ENCODE measurements around the gene PAQR8. TPM values are rescaled to one million over a fixed set of nuclear protein-coding genes. Genes with fewer than 3 reads are reported as not detected.

The PAQR8 gene
- 10 to 100 TPM; 65.8 to 87.8 TPM for total RNA-seq

- no peaks in the 10 kb centered on the region for H3K9me3 ChIP-seq
- no peaks in the 10 kb centered on the region for H3K36me3 ChIP-seq
- no peaks in the 10 kb centered on the region for H3K27me3 ChIP-seq
- H3K27ac ChIP-seq, result peak within 1 kb of the TSS; percentile 73
- peaks cover 4% of the 10 kb centered on the region for H3K4me1 ChIP-seq
- peak; percentile 82 for DNase-seq
- peak within 1 kb of the TSS; percentile 65 for H3K4me3 ChIP-seq
- no peak for TF ChIP-seq CTCF (IDR thresholded peaks at IDR 0.05)
- intact Hi-C loops (cut with DNase I), result loop anchor here (10.0 kb wide), 1 partner anchor 57 kb away; no protein-coding TSS in a partner anchor
- H3K9ac ChIP-seq (ENCODE audit: low read depth in 2 of 2, low read length in 2 of 2), result peak within 1 kb of the TSS; percentile 99
Measured at GRCh38 chr6:52361945-52362442, at the start of gene PAQR8. Gene PAQR8, plus strand, starts transcription at chr6:52362151. Its CDS starts 41,063 bp downstream, at chr6:52403214.

- TF ChIP-seq CTCF (IDR thresholded peaks at IDR 0.05), result no peak
- H3K9ac ChIP-seq (ENCODE audit: low read depth in 2 of 2, low read length in 2 of 2), result no peak overlapping the region
- H3K4me3 ChIP-seq, result no peak overlapping the region
- no peak overlapping the region for H3K27ac ChIP-seq
- peaks cover under 1% of the 10 kb centered on the region for H3K4me1 ChIP-seq
- intact Hi-C loops (cut with DNase I), result no loop called here
- no peaks in the 10 kb centered on the region for H3K27me3 ChIP-seq
- no peaks in the 10 kb centered on the region for H3K36me3 ChIP-seq
- H3K9me3 ChIP-seq, result no peaks in the 10 kb centered on the region
- DNase-seq, result no peak
Measured at GRCh38 chr6:52312461-52312860, 49.5 kb upstream of the PAQR8 start.

GRCh38 chr6:52314752-52315151 is 47.2 kb upstream of the PAQR8 start:
- Histone ChIP-seq H3K9me3 (no peaks in the 10 kb centered on the region), H3K36me3 (no peaks in the 10 kb centered on the region), H3K9ac (ENCODE audit: low read depth in 2 of 2, low read length in 2 of 2) (no peak overlapping the region), H3K4me1 (peaks cover 14% of the 10 kb centered on the region), H3K4me3 (no peak overlapping the region), H3K27me3 (no peaks in the 10 kb centered on the region), H3K27ac (no peak overlapping the region)
- DNase-seq, result no peak
- TF ChIP-seq CTCF (IDR thresholded peaks at IDR 0.05), result no peak
- intact Hi-C loops (cut with DNase I), result no loop called here

GRCh38 chr6:52317211-52317610 is 44.7 kb upstream of the PAQR8 start:
- Histone ChIP-seq H3K9me3 (no peaks in the 10 kb centered on the region), H3K36me3 (no peaks in the 10 kb centered on the region), H3K9ac (ENCODE audit: low read depth in 2 of 2, low read length in 2 of 2) (no peak overlapping the region), H3K4me1 (peaks cover 14% of the 10 kb centered on the region), H3K27ac (peak overlapping the region; percentile 45), H3K27me3 (no peaks in the 10 kb centered on the region), H3K4me3 (no peak overlapping the region)
- no peak for TF ChIP-seq CTCF (IDR thresholded peaks at IDR 0.05)
- DNase-seq, result no peak
- intact Hi-C loops (cut with DNase I), result no loop called here

- intact Hi-C loops (cut with DNase I), result no loop called here
- Histone ChIP-seq H3K4me1 (peaks cover 14% of the 10 kb centered on the region), H3K27me3 (no peaks in the 10 kb centered on the region), H3K9ac (ENCODE audit: low read depth in 2 of 2, low read length in 2 of 2) (no peak overlapping the region), H3K27ac (peak overlapping the region; percentile 45), H3K9me3 (no peaks in the 10 kb centered on the region), H3K36me3 (no peaks in the 10 kb centered on the region), H3K4me3 (no peak overlapping the region)
- DNase-seq, result no peak
- no peak for TF ChIP-seq CTCF (IDR thresholded peaks at IDR 0.05)
Measured at GRCh38 chr6:52317841-52318581, 43.9 kb upstream of the PAQR8 start.
